Smooth muscle cell (in vitro differentiated cells): ENCODE results near the gene ABHD16A. TPM values are rescaled to one million over a fixed set of nuclear protein-coding genes. Genes with fewer than 3 reads are reported as not detected.

Experiments
- DNase-seq: peaks from one replicate; lab custom pipeline; 2025; ENCODE audit not compliant: unreplicated experiment; lab: John Stamatoyannopoulos, UW
- H2AFZ ChIP-seq: fragments of 200-600 bp; sonication (generic); 2 replicates; pipeline ENCODE4 v1.6.0; 2016; ENCODE audit warnings: antibody characterized with exemption, low read depth, mild to moderate bottlenecking
- H3F3A ChIP-seq: fragments of 200-600 bp; sonication (generic); 2 replicates; pipeline ENCODE4 v1.6.0; 2017; ENCODE audit warnings: antibody characterized with exemption, low read depth
- H3K27ac ChIP-seq: fragments of 200-600 bp; sonication (generic); 2 replicates; pipeline ENCODE4 v1.5.1; 2016; ENCODE audit warnings: low read depth, mild to moderate bottlenecking
- H3K27me3 ChIP-seq: fragments of 200-600 bp; sonication (generic); 2 replicates; pipeline ENCODE4 v1.6.1; 2016; ENCODE audit warnings: low read depth, mild to moderate bottlenecking
- H3K36me3 ChIP-seq: fragments of 200-600 bp; sonication (generic); 2 replicates; pipeline ENCODE4 v1.5.1; 2016; ENCODE audit warnings: low read depth
- H3K4me1 ChIP-seq: fragments of 200-600 bp; sonication (generic); 2 replicates; pipeline ENCODE4 v1.5.1; 2016; ENCODE audit warnings: low read depth
- H3K4me2 ChIP-seq: fragments of 200-600 bp; sonication (generic); 2 replicates; pipeline ENCODE4 v1.6.0; 2016; ENCODE audit warnings: mild to moderate bottlenecking
- H3K4me3 ChIP-seq: fragments of 200-600 bp; sonication (generic); 2 replicates; pipeline ENCODE4 v1.5.1; 2016; ENCODE audit warnings: mild to moderate bottlenecking
- H3K79me2 ChIP-seq: fragments of 200-600 bp; sonication (generic); 2 replicates; pipeline ENCODE4 v1.6.0; 2016; ENCODE audit warnings: low read depth, mild to moderate bottlenecking
- H3K9ac ChIP-seq: fragments of 200-600 bp; sonication (generic); 2 replicates; pipeline ENCODE4 v1.6.0; 2016; ENCODE audit warnings: low read depth
- H3K9me3 ChIP-seq: fragments of 200-600 bp; sonication (generic); replicated peaks from 2 replicates; pipeline ENCODE4 v1.5.1; 2016; ENCODE audit warnings: low read depth
- H4K20me1 ChIP-seq: fragments of 200-600 bp; sonication (generic); 2 replicates; pipeline ENCODE4 v1.6.0; 2016; ENCODE audit warnings: low read depth
- WGBS: methylation state at CpG from one replicate; pipeline ENCODE4 v1.1.7; 2016; ENCODE audit warnings: low lambda C conversion rate; 5-methylcytosine and 5-hydroxymethylcytosine counted together
- polyA plus RNA-seq: library from polyadenylated mRNA; unstranded; fragments of >200 nt; fragmentation: Nextera tagmentation; extraction: Ambion mirVana; gene quantifications from 2 replicates; pipeline ENCODE4 v1.2.1, GENCODE V29; 2016
- total RNA-seq: library from RNA; depleted of rRNA; stranded (reverse); fragments of >200 nt; gene quantifications from 2 replicates; pipeline ENCODE4 v1.2.3, GENCODE V29; 2014
- TF ChIP-seq, protein P1 (sequence below): fragments of 200-600 bp; sonication (generic); IDR thresholded peaks from 2 replicates; pipeline ENCODE4 v1.5.1; 2017; ENCODE audit warnings: borderline replicate concordance, mild to moderate bottlenecking, antibody characterized with exemption; ENCODE audit not compliant: insufficient read depth, poor library complexity, severe bottlenecking

The ABHD16A gene
- total and polyA plus RNA-seq, 2 experiments from 2014 or later, result 24.9 to 39.9 TPM

DNA sequence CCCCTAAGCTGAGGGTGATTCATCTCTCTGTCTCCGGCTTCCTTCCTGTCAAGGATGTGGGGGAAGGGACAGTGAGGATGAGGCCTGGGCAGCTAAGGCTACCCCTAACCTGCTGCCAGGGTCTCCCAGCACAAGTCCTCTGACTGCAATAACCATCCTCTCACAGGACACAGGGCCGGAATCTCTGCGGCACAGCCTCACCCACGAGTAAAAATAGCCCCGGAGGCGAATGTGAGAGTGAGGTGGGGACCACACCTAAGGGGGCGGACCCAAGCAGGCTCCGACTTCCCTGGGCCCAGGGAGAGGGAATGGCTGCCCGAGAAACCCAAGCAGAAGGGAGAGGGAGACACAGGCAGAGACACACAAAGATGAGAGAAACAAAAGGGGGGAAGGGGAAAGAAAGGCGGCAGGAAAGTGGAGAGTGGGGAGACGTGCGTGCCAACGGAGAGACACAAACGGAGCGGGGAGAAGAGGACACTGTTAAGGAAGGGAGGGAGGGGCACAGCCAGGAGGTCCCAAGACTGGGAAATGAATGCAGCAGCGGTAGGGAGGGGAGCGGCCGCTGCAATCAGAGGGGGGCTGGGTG is 31.8 kb upstream of the ABHD16A start:
- Histone ChIP-seq H3K79me2 (peaks cover 47% of the 10 kb centered on the region), H3K27me3 (no peaks in the 10 kb centered on the region), H3K9me3 (no peaks in the 10 kb centered on the region), H3K27ac (peak overlapping the region; percentile 84), H3K4me2 (peak overlapping the region; percentile 100), H2AFZ (no peak overlapping the region), H3K36me3 (no peaks in the 10 kb centered on the region), H4K20me1 (peaks cover 45% of the 10 kb centered on the region), H3F3A (peaks cover 60% of the 10 kb centered on the region), H3K4me3 (peak overlapping the region; percentile 99), H3K9ac (peak overlapping the region; percentile 89), H3K4me1 (peaks cover 44% of the 10 kb centered on the region)
- no peak for DNase-seq
- TF ChIP-seq, protein P1, sequence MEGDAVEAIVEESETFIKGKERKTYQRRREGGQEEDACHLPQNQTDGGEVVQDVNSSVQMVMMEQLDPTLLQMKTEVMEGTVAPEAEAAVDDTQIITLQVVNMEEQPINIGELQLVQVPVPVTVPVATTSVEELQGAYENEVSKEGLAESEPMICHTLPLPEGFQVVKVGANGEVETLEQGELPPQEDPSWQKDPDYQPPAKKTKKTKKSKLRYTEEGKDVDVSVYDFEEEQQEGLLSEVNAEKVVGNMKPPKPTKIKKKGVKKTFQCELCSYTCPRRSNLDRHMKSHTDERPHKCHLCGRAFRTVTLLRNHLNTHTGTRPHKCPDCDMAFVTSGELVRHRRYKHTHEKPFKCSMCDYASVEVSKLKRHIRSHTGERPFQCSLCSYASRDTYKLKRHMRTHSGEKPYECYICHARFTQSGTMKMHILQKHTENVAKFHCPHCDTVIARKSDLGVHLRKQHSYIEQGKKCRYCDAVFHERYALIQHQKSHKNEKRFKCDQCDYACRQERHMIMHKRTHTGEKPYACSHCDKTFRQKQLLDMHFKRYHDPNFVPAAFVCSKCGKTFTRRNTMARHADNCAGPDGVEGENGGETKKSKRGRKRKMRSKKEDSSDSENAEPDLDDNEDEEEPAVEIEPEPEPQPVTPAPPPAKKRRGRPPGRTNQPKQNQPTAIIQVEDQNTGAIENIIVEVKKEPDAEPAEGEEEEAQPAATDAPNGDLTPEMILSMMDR, result no peak
- 1% methylated on average over 16 of the region's 18 CpGs for WGBS

DNA sequence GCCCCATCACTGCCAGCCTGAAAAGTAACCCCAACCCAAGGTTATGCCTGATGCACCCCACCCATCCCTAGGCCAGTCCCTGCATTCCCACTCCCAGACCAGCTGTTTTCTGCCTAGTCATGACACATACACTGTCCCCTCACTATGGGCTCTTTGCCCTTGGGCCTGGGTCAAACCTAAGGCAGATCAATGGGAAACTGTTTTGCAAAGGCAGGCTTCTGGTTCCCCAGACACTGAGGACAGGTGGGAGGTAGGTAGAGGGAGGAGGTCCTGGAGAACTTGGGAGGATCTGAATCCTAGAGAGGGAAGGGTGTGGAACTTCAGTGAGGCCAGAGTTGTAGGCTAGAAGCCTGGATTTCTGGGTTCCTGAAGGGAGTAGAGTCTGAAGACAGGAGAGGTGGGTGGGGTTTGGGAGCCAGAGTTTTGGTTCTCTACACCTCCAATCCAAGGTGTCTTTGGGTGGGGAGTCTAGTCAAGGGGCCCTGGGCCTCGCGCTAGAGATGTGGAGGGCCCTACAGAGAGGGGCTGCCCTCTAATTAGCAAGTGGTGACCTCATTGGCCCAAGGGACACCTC is 31.2 kb upstream of the ABHD16A start:
- Histone ChIP-seq H3K27ac (peak overlapping the region; percentile 84), H3K36me3 (no peaks in the 10 kb centered on the region), H3K4me1 (peaks cover 43% of the 10 kb centered on the region), H2AFZ (no peak overlapping the region), H3K4me2 (peak overlapping the region; percentile 100), H4K20me1 (peaks cover 45% of the 10 kb centered on the region), H3K4me3 (peak overlapping the region; percentile 99), H3K9me3 (no peaks in the 10 kb centered on the region), H3K27me3 (no peaks in the 10 kb centered on the region), H3K9ac (peak overlapping the region; percentile 89), H3F3A (peaks cover 60% of the 10 kb centered on the region), H3K79me2 (peaks cover 47% of the 10 kb centered on the region)
- WGBS, result 0% methylated on average over 2 of the region's 2 CpGs
- TF ChIP-seq, protein P1, result no peak
- no peak for DNase-seq

DNA sequence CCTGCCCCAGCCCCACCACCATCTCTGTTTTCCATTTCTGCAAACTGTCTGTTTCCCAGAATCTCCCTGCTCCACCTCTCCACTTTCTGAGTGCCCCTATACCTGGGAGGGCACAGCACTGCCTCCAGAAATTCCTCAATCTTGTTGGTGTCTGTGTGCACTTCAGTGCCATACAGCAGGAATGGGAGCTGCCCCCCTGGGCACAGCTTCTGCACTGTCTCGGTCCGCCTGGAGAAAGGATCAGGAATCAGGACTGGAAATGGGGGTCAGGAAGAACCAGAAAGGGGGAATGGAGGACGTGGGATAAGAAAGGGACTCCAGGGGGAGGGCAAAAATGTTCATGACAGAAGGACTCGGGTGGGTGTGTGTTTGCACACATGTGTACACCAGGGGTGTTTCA is 30.6 kb upstream of the ABHD16A start:
- TF ChIP-seq, protein P1, result no peak
- Histone ChIP-seq H3K9ac (peak overlapping the region; percentile 89), H4K20me1 (peaks cover 49% of the 10 kb centered on the region), H3K79me2 (peaks cover 51% of the 10 kb centered on the region), H3K9me3 (no peaks in the 10 kb centered on the region), H3K27ac (peak overlapping the region; percentile 84), H3K4me2 (peak overlapping the region; percentile 100), H3K4me1 (peaks cover 42% of the 10 kb centered on the region), H3K36me3 (no peaks in the 10 kb centered on the region), H3F3A (peaks cover 60% of the 10 kb centered on the region), H3K4me3 (peak overlapping the region; percentile 99), H2AFZ (no peak overlapping the region), H3K27me3 (no peaks in the 10 kb centered on the region)
- 94% methylated on average over 4 of the region's 4 CpGs for WGBS
- DNase-seq, result no peak

DNA sequence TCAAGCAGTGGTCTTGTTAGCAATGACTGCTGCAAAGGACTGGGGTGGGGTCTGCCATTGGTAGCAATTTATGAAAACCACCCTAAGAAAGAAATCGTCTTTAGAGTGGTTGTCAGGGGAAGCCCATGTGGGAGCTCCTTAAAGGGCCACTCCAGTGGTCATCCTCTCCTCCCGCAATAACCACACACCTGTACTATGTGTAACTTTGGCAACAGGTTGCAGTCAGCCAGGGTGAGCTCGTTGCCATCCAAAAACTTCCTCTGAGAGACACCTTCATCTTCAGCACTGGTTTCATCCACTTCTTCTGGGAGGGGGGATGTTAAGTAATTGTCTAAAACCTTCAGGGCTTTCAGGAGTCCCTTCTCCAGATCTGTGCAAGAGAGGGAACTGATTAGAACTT is 28.9 kb upstream of the ABHD16A start:
- Histone ChIP-seq H3K79me2 (peaks cover 53% of the 10 kb centered on the region), H3K27ac (peak overlapping the region; percentile 35), H3F3A (peaks cover 56% of the 10 kb centered on the region), H3K36me3 (no peaks in the 10 kb centered on the region), H3K9ac (no peak overlapping the region), H3K27me3 (no peaks in the 10 kb centered on the region), H2AFZ (no peak overlapping the region), H3K4me3 (no peak overlapping the region), H3K9me3 (no peaks in the 10 kb centered on the region), H3K4me1 (peaks cover 28% of the 10 kb centered on the region), H4K20me1 (peaks cover 56% of the 10 kb centered on the region), H3K4me2 (no peak overlapping the region)
- TF ChIP-seq, protein P1, result no peak
- no peak for DNase-seq
- 97% methylated on average over 3 of the region's 3 CpGs for WGBS
